NB4 (cell line): ENCODE results near the gene TERT.

Experiments used
- CTCF ChIP-seq: IDR thresholded peaks from one replicate; pipeline ENCODE4 v1.5.1; 2012; ENCODE audit warnings: low read depth, low read length
- MYC ChIP-seq: IDR thresholded peaks from 2 replicates; pipeline ENCODE4 v1.6.1; 2011; ENCODE audit warnings: low read depth, low read length
- POLR2A ChIP-seq: IDR thresholded peaks from 2 replicates; pipeline ENCODE4 v1.6.1; 2011; ENCODE audit warnings: mild to moderate bottlenecking; ENCODE audit not compliant: insufficient read length; ENCODE audit errors: extremely low read depth
- TF ChIP-seq, protein P1 (sequence below): IDR thresholded peaks from 2 replicates; pipeline ENCODE4 v1.6.1; 2011; ENCODE audit warnings: low read depth, low read length

- no peak for TF ChIP-seq POLR2A
- no peak for TF ChIP-seq CTCF
- TF ChIP-seq, protein P1, sequence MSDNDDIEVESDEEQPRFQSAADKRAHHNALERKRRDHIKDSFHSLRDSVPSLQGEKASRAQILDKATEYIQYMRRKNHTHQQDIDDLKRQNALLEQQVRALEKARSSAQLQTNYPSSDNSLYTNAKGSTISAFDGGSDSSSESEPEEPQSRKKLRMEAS = no peak
- no peak for TF ChIP-seq MYC
Measured at GRCh38 chr5:1205255-1206180, 89.3 kb downstream of the TERT start.
